Left lung (tissue), 10 donors: ENCODE results near the gene ASXL3. TPM values are rescaled to one million over a fixed set of nuclear protein-coding genes. Genes with fewer than 3 reads are reported as not detected.

ENCODE experiments used
- ATAC-seq: fragments of 200-7000 bp; cut with Tn5 transposase; one replicate; pipeline ENCODE4 v1.9.1; 2020; ENCODE audit warnings: moderate library complexity
- DNase-seq, 4 donors: peaks; one replicate each; pipeline ENCODE4 v3.0.0-alpha.2; 2013 to 2020
- H3K27ac ChIP-seq, 2 donors: fragments of 200-600 bp; sonication (generic) in 1 of 2; one replicate each; pipeline versions ENCODE4 v1.5.0 to v1.8.0; 2020 to 2021
- H3K27me3 ChIP-seq, 2 donors: fragments of 200-600 bp; sonication (generic) in 1 of 2; one replicate each; pipeline versions ENCODE4 v1.5.0 to v1.8.0; 2020 to 2021
- H3K36me3 ChIP-seq, 2 donors: fragments of 200-600 bp; sonication (generic) in 1 of 2; one replicate each; pipeline versions ENCODE4 v1.5.0 to v1.8.0; 2020 to 2021
- H3K4me1 ChIP-seq, 2 donors: fragments of 200-600 bp; one replicate each; pipeline ENCODE4 v1.8.0; 2021
- H3K4me3 ChIP-seq, 2 donors: fragments of 200-600 bp; sonication (generic) in 1 of 2; one replicate each; pipeline versions ENCODE4 v1.5.0 to v1.8.0; 2020 to 2021; ENCODE audit warnings: mild to moderate bottlenecking in 1 of 2
- H3K9me3 ChIP-seq, 2 donors: fragments of 200-600 bp; sonication (generic) in 1 of 2; one replicate each; pipeline versions ENCODE4 v1.5.0 to v1.8.0; 2020 to 2021
- intact Hi-C, 2 donors: fragments of 100-400 bp; cut with DNase I; formaldehyde crosslinking; loops; one replicate each; pipeline versions ENCODE4 v1.11.2 to v1.14.2; 2022
- polyA plus RNA-seq, 6 donors: library from polyadenylated mRNA; unstranded; fragments of 120-200 nt; gene quantifications; one replicate each; pipeline ENCODE4 v1.2.1, GENCODE V29; 2013; ENCODE audit not compliant: insufficient read length in 6 of 6
- total RNA-seq, 2 donors: library from RNA; stranded (reverse); fragmentation: NEBNext Ultra II Directional; extraction: Animal tissue kit (Norgen Biotek cat#: 25700); gene quantifications; one replicate each; pipeline ENCODE4 v1.2.1, GENCODE V29; 2021
- TF ChIP-seq, protein P1 (sequence below), 2 donors: fragments of 200-600 bp; sonication (generic) in 1 of 2; IDR thresholded peaks; one replicate each; pipeline versions ENCODE4 v1.5.0 to v1.8.0; 2021; ENCODE audit warnings: antibody characterized with exemption in 2 of 2
- donor health status: DM: no; HTN: yes; CAD: no.
- donor health status: DM: no; HTN: no; CAD: no.

Gene ASXL3
- total and polyA plus RNA-seq, 8 donors, result 1.5 to 12.9 (median 11.1) TPM

GRCh38 chr18:33735428-33735827 is 157.4 kb downstream of the ASXL3 start:
- DNase-seq (no peak), ATAC-seq (no peak)
- Histone ChIP-seq H3K27me3 (no peaks in the 10 kb centered on the region), H3K4me1 (no peaks in the 10 kb centered on the region), H3K27ac (no peak overlapping the region), H3K9me3 (no peaks in the 10 kb centered on the region), H3K4me3 (no peak overlapping the region), H3K36me3 (no peaks in the 10 kb centered on the region)
- TF ChIP-seq, protein P1, sequence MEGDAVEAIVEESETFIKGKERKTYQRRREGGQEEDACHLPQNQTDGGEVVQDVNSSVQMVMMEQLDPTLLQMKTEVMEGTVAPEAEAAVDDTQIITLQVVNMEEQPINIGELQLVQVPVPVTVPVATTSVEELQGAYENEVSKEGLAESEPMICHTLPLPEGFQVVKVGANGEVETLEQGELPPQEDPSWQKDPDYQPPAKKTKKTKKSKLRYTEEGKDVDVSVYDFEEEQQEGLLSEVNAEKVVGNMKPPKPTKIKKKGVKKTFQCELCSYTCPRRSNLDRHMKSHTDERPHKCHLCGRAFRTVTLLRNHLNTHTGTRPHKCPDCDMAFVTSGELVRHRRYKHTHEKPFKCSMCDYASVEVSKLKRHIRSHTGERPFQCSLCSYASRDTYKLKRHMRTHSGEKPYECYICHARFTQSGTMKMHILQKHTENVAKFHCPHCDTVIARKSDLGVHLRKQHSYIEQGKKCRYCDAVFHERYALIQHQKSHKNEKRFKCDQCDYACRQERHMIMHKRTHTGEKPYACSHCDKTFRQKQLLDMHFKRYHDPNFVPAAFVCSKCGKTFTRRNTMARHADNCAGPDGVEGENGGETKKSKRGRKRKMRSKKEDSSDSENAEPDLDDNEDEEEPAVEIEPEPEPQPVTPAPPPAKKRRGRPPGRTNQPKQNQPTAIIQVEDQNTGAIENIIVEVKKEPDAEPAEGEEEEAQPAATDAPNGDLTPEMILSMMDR (IDR thresholded peaks at IDR 0.05), result no peak
- intact Hi-C loops, result no loop called here

- intact Hi-C loops, result no loop called here
- Histone ChIP-seq H3K9me3 (no peaks in the 10 kb centered on the region), H3K27ac (no peak overlapping the region), H3K4me3 (no peak overlapping the region), H3K27me3 (no peaks in the 10 kb centered on the region), H3K4me1 (no peaks in the 10 kb centered on the region), H3K36me3 (no peaks in the 10 kb centered on the region)
- no peak for DNase-seq
- TF ChIP-seq, protein P1 (IDR thresholded peaks at IDR 0.05), result no peak
- ATAC-seq, result no peak
Observed at GRCh38 chr18:33741760-33742159, 163.7 kb downstream of the ASXL3 start.

DNA sequence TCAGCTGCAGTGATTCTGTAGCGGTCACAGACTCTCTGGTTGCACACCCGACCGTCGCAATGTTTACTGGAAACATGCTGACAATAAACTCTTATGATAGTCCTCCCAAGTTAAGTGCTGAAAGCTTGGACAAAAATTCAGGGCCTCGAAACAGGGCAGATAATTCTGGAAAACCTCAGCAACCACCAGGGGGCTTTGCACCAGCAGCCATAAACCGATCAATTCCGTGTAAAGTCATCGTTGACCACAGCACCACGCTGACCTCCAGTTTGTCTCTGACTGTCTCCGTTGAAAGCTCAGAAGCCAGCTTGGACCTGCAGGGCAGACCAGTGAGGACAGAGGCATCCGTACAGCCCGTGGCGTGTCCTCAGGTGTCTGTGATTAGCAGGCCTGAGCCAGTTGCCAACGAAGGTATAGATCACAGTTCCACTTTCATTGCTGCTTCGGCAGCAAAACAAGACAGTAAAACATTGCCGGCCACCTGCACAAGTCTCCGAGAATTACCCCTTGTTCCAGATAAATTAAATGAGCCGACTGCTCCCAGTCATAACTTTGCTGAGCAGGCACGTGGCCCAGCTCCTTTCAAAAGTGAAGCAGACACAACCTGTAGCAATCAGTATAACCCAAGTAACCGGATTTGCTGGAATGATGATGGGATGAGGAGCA is 166.1 kb downstream of the ASXL3 start:
- Histone ChIP-seq H3K4me3 (no peak overlapping the region), H3K36me3 (no peaks in the 10 kb centered on the region), H3K27ac (no peak overlapping the region), H3K4me1 (no peaks in the 10 kb centered on the region), H3K27me3 (no peaks in the 10 kb centered on the region), H3K9me3 (no peaks in the 10 kb centered on the region)
- intact Hi-C loops, result no loop called here
- TF ChIP-seq, protein P1 (IDR thresholded peaks at IDR 0.05), result no peak
- ATAC-seq, result no peak
- DNase-seq, result peak in 1 of 4 donors; percentile 38

DNA sequence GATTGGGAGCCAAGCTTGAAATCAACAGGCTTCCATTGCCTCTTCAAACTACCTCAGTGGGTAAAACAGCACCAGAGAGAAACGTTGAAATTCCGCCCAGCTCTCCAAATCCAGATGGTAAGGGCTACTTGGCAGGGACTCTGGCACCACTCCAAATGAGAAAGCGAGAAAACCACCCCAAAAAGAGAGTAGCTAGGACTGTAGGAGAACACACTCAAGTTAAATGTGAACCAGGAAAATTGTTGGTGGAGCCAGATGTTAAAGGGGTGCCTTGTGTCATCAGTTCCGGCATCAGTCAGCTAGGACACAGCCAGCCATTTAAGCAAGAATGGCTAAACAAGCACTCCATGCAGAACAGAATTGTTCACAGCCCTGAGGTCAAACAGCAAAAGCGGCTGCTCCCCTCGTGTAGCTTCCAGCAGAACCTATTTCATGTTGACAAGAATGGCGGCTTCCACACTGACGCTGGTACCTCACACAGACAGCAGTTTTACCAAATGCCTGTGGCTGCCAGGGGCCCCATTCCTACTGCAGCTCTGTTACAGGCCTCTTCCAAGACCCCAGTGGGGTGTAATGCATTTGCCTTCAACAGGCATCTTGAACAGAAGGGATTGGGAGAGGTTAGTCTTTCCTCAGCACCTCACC is 167.3 kb downstream of the ASXL3 start:
- H3K9me3 ChIP-seq, result no peaks in the 10 kb centered on the region
- TF ChIP-seq, protein P1 (IDR thresholded peaks at IDR 0.05), result no peak
- DNase-seq (peak in 1 of 4 donors; percentile 18), ATAC-seq (no peak)
- intact Hi-C loops, result no loop called here
- H3K4me1 ChIP-seq, result no peaks in the 10 kb centered on the region
- H3K27ac ChIP-seq, result no peak overlapping the region
- H3K27me3 ChIP-seq, result no peaks in the 10 kb centered on the region
- H3K36me3 ChIP-seq, result no peaks in the 10 kb centered on the region
- no peak overlapping the region for H3K4me3 ChIP-seq

GRCh38 chr18:33745871-33746545 is 168.0 kb downstream of the ASXL3 start:
- no peak overlapping the region for H3K27ac ChIP-seq
- DNase-seq (peak in 1 of 4 donors; percentile 31), ATAC-seq (no peak)
- H3K4me3 ChIP-seq, result no peak overlapping the region
- H3K27me3 ChIP-seq, result no peaks in the 10 kb centered on the region
- intact Hi-C loops, result no loop called here
- no peaks in the 10 kb centered on the region for H3K36me3 ChIP-seq
- TF ChIP-seq, protein P1 (IDR thresholded peaks at IDR 0.05), result no peak
- H3K9me3 ChIP-seq, result no peaks in the 10 kb centered on the region
- H3K4me1 ChIP-seq, result no peaks in the 10 kb centered on the region
